Activated naive CD4-positive, alpha-beta T cell treated with anti-CD3 and anti-CD28 coated beads, Interleukin-2, amount 50 U/mL, for 16 hours (primary cell): ENCODE measurements around the gene HMCES.
"Not testable (repeated sequence)": the region's sequence is repeated elsewhere in the genome, so short reads cannot be mapped to it uniquely, and the experiment has no call there.

Experiments used
- DNase-seq: peaks from one replicate; pipeline ENCODE4 v3.0.0-alpha.2; 2020

The HMCES gene

DNA sequence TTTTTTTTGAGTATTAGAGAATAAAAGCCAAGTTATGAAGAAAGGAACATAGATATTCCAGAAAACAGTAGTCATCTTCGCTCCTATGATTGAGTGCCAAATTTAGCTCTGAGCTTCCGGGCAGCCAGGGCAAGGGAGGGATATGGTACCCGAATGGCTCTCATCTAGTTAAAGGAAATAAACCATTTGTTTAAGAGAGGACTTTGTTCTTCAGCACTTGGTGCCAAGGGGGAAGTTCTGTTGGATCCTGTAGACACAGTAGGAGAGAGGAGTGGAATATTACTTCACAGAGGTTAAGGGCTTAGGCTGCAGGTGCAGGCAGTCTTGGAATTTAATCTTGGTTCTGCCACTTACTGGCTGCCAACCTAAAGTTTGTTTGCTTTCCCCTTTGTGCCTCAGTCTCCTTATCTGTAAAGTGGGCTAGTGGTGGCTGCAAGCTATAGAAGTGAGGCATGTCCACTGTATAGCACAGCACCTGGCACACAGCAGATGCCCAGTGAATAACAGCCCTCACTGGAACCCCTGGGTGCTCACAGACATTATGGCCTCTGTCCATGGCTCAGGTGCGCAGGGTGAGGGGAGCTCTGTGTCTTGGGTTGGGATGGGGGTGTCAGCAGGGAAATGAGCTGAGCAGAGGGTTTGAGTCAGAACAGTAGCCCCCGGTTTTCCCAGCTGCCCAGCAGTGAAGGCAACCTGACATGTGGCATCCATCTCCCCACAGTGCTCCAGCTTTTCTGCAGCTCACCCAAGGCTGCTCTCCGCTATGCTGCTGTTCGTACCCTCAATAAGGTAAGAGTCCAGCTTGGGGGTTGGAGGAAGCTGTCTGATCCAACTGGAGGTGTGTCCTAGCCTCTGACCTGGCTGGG lies 18.8 kb upstream of the HMCES start:
- DNase-seq = no peak

DNA sequence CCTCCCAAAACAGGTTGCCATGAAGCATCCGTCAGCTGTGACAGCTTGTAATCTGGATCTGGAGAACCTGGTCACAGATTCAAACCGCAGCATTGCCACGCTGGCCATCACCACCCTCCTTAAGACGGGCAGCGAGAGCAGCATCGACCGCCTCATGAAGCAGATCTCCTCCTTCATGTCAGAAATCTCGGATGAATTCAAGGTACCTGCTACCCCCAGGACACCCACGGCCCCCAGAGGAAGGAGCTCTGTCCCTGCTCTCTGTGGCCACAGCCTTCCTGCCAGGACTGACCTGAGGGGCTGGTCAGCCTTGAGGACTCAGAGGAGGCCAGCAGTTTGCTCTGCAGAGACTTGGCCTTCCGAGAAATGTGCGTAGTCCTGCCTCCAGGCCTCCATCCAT lies 18.1 kb upstream of the HMCES start:
- DNase-seq = no peak

DNA sequence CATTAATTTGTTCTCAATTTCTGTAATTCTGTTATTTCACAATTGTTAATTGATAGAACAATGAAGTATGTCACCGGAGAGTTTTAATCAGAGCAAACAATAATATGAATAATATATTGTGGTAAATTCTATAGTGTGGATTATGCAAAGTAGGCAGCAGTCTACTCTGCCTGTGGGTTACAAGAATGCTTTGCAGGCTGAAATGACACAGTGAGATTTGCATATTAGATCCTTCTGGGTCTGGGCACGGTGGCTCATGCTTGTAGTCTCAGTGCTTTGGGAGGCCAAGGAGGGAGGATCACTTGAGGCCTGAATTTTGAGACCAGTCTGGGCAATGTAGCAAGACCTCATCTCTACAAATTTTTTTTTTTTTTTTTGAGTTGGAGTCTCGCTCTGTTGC lies 16.8 kb upstream of the HMCES start:
- DNase-seq = no peak

- DNase-seq = no peak
Observed at GRCh38 chr3:129263161-129263910, 15.3 kb upstream of the HMCES start.

DNA sequence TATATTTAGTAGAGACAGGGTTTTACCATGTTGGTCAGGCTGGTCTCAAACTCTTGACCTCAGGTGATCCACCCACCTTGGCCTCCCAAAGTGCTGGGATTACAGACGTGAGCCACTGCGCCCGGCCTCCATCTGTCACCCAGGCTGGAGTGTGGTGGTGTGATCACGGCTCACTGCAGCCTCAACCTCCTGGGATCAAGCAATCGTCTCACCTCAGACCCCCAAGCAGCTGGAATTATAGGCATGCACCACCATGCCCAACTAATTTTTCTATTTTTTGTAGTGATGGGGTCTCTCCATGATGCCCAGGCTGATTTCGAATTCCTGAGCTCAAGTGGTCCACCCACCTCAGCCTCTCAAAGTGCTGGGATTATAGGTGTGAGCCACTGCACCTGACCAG lies 13.7 kb upstream of the HMCES start:
- DNase-seq = not testable (repeated sequence)

GRCh38 chr3:129266651-129267050 lies 12.0 kb upstream of the HMCES start:
- no peak for DNase-seq

DNA sequence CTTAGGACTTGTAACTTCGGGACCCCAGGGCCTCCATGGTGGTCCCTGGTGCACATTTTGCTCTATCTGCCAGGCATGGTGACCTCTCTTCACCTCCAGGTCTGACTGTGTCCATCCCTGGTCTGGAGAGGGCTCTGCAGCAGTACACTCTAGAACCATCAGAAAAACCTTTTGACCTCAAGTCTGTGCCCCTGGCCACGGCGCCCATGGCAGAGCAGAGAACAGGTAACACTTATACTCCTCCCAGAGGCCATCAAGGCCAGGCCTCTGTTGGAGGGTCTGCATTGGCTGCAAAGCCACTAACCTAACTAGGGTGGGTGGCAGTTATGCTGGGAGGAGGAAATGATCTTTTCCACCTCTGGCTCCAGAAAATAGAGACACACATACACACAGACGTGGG lies 10.3 kb upstream of the HMCES start:
- no peak for DNase-seq

GRCh38 chr3:129271674-129272073 lies 7.0 kb upstream of the HMCES start:
- no peak for DNase-seq

- DNase-seq = no peak
Observed at GRCh38 chr3:129276385-129276784, 2.3 kb upstream of the HMCES start.

- no peak for DNase-seq
Observed at GRCh38 chr3:129277829-129278271, 820 bp upstream of the HMCES start.

DNA sequence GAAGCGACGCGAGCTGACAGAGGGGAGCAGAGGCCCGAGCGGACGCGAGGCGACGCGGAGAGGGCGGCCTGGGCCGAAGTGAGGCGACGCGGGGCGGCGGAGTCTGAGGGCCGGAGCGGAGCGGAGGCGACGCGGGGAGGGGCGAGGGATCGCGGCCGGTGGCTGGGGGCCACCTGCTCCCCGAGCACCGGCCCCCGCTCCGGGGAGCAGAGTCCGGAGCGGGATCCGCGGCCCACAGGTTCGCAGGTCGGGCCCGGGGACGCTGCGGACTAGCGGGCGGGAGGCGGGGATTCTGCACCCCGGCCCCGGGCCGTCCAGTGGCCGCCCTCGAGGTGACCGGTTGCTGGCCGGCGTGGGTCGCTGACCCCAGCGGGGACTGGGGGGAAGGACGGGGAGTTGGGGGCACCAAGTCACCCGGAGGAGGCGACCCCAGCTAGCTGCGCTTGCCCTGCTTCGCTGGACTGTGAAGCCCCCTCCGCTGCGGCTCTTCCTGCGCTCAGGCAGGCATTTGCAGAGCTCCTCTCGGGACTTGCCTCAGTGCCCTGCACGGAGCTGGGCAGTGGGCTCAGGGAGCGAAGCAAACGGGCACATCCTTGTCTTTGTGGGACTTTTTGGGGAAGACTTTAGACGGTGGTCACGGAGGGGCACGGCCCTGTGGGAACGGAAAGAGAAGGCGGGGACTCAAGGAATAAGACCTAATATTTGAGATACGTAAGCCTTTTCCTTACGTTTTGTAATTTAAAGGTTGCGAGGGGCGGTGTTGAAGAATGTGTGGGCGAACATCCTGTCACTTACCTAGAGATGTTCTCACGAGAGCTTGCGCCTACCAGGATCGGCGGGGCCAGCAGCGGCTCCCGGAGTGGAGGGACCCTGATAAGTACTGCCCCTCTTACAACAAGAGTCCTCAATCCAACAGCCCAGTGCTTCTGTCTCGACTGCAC lies 566 bp downstream of the HMCES start:
- peak; percentile 61 for DNase-seq

- DNase-seq = no peak
Observed at GRCh38 chr3:129280183-129280582, 1.5 kb downstream of the HMCES start.

- no peak for DNase-seq
Observed at GRCh38 chr3:129281726-129282125, 3.1 kb downstream of the HMCES start.

DNA sequence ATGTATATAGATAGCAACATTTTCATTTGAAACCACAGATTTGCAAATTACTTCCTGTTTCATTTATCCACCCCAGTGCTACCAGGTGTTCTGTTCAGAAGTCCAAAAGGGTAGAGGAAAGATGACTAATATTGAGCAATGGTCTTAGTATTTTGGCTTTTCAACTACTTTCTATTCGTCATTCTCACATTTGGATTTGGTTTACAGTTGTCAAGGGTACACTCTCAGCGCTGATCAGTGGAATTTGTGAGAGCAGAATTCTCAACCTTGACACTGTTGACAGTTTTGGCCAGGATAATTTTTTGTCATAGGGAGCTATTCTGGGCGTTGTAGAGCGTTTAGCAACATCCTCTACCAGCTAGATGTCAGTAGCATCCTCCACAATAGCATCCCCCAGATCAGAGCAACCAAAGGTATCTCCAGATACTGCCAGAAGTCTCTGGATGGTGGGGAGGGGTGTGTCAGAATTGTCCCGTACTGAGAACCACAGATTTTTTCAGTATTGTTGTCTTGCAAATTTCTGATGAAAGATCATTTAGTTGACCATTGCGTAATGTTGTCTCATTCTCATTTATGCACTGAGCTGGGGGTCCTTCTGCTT lies 4.2 kb downstream of the HMCES start:
- peak; percentile 16 for DNase-seq

- DNase-seq = no peak
Observed at GRCh38 chr3:129286081-129286480, 7.4 kb downstream of the HMCES start.

GRCh38 chr3:129288446-129288845 lies 9.8 kb downstream of the HMCES start:
- no peak for DNase-seq

GRCh38 chr3:129289201-129289921 lies 10.7 kb downstream of the HMCES start:
- DNase-seq = no peak

DNA sequence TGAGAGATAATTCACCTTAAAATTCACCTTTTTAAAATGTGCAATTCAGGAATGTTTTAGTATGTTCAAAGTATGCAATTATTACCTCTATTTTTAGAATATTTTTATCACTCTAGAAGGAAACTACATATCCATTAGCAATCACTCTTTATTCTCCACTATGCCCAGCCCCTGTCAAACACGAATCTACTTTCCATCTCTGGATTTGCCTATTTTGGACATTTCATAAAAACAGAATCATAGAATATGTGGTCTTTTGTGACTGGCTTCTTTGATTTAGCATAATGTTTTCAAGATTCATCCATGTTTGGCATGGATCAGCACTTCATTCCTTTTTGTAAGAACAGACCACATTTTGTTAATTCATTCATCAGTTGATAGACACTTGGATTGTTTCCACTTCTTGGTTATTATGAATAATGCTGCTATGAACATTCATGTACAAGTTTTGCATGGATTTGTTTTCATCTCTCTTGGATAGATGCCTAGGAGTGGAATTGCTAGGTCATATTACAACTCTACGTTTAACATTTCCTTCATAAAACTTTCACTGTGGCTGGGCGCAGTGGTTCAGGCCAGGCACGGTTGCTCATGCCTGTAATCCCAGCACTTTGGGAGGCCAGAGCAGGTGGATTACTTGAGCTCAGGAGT lies 12.7 kb downstream of the HMCES start:
- DNase-seq = no peak

- no peak for DNase-seq
Observed at GRCh38 chr3:129295286-129295685, 16.6 kb downstream of the HMCES start.

- no peak for DNase-seq
Observed at GRCh38 chr3:129304146-129304961, 25.7 kb downstream of the HMCES start.

- no peak for DNase-seq
Observed at GRCh38 chr3:129304962-129305222, 26.2 kb downstream of the HMCES start.
